SH-SY5Y (cell line): ENCODE results near the gene GCK.

Source experiments
- GATA2 ChIP-seq: IDR thresholded peaks from 2 replicates; pipeline ENCODE4 v1.6.1; 2011; ENCODE audit warnings: mild to moderate bottlenecking, low read depth, low read length
- GATA3 ChIP-seq: IDR thresholded peaks from 2 replicates; pipeline ENCODE4 v1.6.1; 2011; ENCODE audit warnings: low read depth, mild to moderate bottlenecking, low read length, moderate library complexity

DNA sequence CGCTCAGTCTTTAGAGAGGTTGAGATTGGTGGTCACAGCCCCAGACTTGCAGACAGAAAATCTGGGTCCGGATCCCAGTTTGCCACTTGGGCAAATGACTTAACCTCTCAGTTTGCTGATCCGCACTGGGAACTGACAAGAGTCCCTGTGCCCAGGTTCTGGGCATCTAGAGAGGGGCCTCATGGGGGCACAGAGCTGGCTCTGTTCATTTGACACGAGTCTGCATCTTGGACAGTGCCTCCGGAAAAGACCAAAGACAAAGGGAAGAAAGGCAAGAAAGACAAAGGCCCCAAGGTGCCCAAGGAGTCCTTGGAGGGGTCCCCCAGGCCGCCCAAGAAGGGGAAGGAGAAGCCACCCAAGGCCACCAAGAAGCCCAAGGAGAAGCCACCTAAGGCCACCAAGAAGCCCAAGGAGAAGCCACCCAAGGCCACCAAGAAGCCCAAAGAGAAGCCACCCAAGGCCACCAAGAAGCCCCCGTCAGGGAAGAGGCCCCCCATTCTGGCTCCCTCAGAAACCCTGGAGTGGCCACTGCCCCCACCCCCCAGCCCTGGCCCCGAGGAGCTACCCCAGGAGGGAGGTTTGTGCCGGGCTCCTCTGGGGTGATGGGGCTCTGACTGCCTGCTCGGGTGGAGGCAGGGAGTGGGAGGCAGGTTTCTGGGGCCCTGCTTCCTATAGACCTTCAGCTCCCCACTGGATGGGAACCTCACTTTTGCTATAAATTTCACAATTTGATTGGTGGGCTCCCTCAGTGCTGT, 82.8 kb downstream of the GCK start:
- TF ChIP-seq GATA2, result no peak
- TF ChIP-seq GATA3, result no peak
